HG03159 (cell line): ENCODE measurements around the gene ESF1.

Experiments
- ATAC-seq: cut with Tn5 transposase; IDR thresholded peaks from one replicate; pipeline ENCODE4 v1.9.1; 2021; ENCODE audit warnings: mild to moderate bottlenecking, moderate library complexity; ENCODE audit not compliant: unreplicated experiment

ESF1 gene

GRCh38 chr20:13681248-13682125 is 103.2 kb downstream of the ESF1 start:
- ATAC-seq, result peak; percentile 87

GRCh38 chr20:13678944-13679343 is 105.8 kb downstream of the ESF1 start:
- no peak for ATAC-seq

- ATAC-seq, result no peak
Measured at GRCh38 chr20:13677241-13677640, 107.5 kb downstream of the ESF1 start.

GRCh38 chr20:13676682-13677081 is 108.0 kb downstream of the ESF1 start:
- ATAC-seq, result no peak

GRCh38 chr20:13672690-13673089 is 112.0 kb downstream of the ESF1 start:
- ATAC-seq, result no peak

GRCh38 chr20:13671916-13672378 is 112.8 kb downstream of the ESF1 start:
- no peak for ATAC-seq

- ATAC-seq, result no peak
Measured at GRCh38 chr20:13671512-13671911, 113.2 kb downstream of the ESF1 start.

GRCh38 chr20:13670160-13670559 is 114.6 kb downstream of the ESF1 start:
- no peak for ATAC-seq

- no peak for ATAC-seq
Measured at GRCh38 chr20:13665709-13666395, 118.9 kb downstream of the ESF1 start.
